ENCODE measurements around the gene NDUFV2. TPM values are rescaled to one million over a fixed set of nuclear protein-coding genes. Genes with fewer than 3 reads are reported as not detected.

NDUFV2 gene
- total and polyA plus RNA-seq, 2 of the 13 experiments (the other 11 are each of a cell fraction or from before 2014, with no cell fraction given): 216 to 299 TPM

GRCh38 chr18:9079818-9080528 lies 22.5 kb upstream of the NDUFV2 start (continued):
- TF ChIP-seq SAP130 (CRISPR knock-in tag; IDR thresholded peaks at IDR 0.05; ENCODE audit: low read depth) (0 out of 2 replicates have a peak, but pooled peaks have one; percentile 22), MXD1 (CRISPR knock-in tag; IDR thresholded peaks at IDR 0.05) (no peak), MIXL1 (CRISPR knock-in tag; IDR thresholded peaks at IDR 0.05) (no peak), ZNF44 (CRISPR knock-in tag; IDR thresholded peaks at IDR 0.05) (0 out of 2 replicates have a peak, but pooled peaks have one; percentile 33), KDM5A (IDR thresholded peaks at IDR 0.05; ENCODE audit: borderline replicate concordance, low read length) (no peak)

GRCh38 chr18:9081940-9082339 lies 20.6 kb upstream of the NDUFV2 start:
- no peaks in the 10 kb centered on the region for H3K27me3 ChIP-seq (ENCODE audit: control insufficient read depth in 1 of 2, insufficient read depth in 2 of 2, low read length in 2 of 2)
- H3K9ac ChIP-seq (ENCODE audit: insufficient read depth, low read depth, low read length): no peak overlapping the region
- peaks cover 35% of the 10 kb centered on the region for H3K4me1 ChIP-seq (ENCODE audit: insufficient read depth, low read length)
- no peak for ATAC-seq
- ChIA-PET CTCF (ENCODE audit: low intra/inter-chr PET ratio, low total read pairs) (no interaction called here), POLR2A (interaction anchor here (1.4 kb wide), 1 partner anchor 12 kb away, joined by 6 read pairs; no protein-coding TSS in a partner anchor)
- H3K79me2 ChIP-seq (ENCODE audit: insufficient read depth, low read length): no peaks in the 10 kb centered on the region
- in situ Hi-C loops (cut with HindIII; ENCODE audit: extremely low pct_ligation_motif_present, low pct_unique_long_range_greater_than_20kb): no loop called here
- intact Hi-C loops (cut with micrococcal nuclease; ENCODE audit: unreplicated experiment): no loop called here
- no peak overlapping the region for H2AFZ ChIP-seq (ENCODE audit: low read length)
- DNase-seq (ENCODE audit: low spot score): no peak
- BruUV-seq (replicated peaks): no TSS peak
- no peaks in the 10 kb centered on the region for H3K36me3 ChIP-seq (replicated peaks in 1 of 2; ENCODE audit: control insufficient read depth in 1 of 2, insufficient read depth in 2 of 2, low read length in 2 of 2)
- H3K4me3 ChIP-seq (replicated peaks in 1 of 3; ENCODE audit: insufficient read depth in 1 of 3, low read depth in 2 of 3, low read length in 3 of 3): no peak overlapping the region
- no peak overlapping the region for H3K27ac ChIP-seq (ENCODE audit: extremely low read length, insufficient read depth, low read length)
- FAIRE-seq: no peak
- no peak overlapping the region for H3K4me2 ChIP-seq (ENCODE audit: low read depth, low read length)
- H4K20me1 ChIP-seq (ENCODE audit: insufficient read depth, low read length): no peaks in the 10 kb centered on the region
- WGBS (ENCODE audit: low lambda C conversion rate): 90% methylated on average over 4 of the region's 4 CpGs
- no peaks in the 10 kb centered on the region for H3K9me3 ChIP-seq (ENCODE audit: low read length)
- TF ChIP-seq HCFC1 (IDR thresholded peaks at IDR 0.05; ENCODE audit: low read depth, low read length): no peak
- TF ChIP-seq BCL3 (CRISPR knock-in tag; IDR thresholded peaks at IDR 0.05): no peak
- TF ChIP-seq ZNF33B (CRISPR knock-in tag; IDR thresholded peaks at IDR 0.05): no peak
- no peak for TF ChIP-seq ZFP36L2 (CRISPR knock-in tag; IDR thresholded peaks at IDR 0.05)
- no peak for TF ChIP-seq FOXP1 (IDR thresholded peaks at IDR 0.05)
- no peak for TF ChIP-seq FOXP1 (CRISPR knock-in tag; IDR thresholded peaks at IDR 0.05)
- TF ChIP-seq IKZF5 (CRISPR knock-in tag; IDR thresholded peaks at IDR 0.05): no peak
- TF ChIP-seq EHMT2 (IDR thresholded peaks at IDR 0.05; ENCODE audit: borderline replicate concordance, low read depth, low read length): no peak
- no peak for TF ChIP-seq CSRNP1 (CRISPR knock-in tag; IDR thresholded peaks at IDR 0.05)
- no peak for TF ChIP-seq MTF2 (CRISPR knock-in tag; IDR thresholded peaks at IDR 0.05; ENCODE audit: borderline replicate concordance)
